Mammary epithelial cell (primary cell): ENCODE measurements around the gene ANKRD18A.
A peak's percentile ranks its signal among the peaks of the same experiment; 100 is the strongest.

Source experiments
- CTCF ChIP-seq, 2 donors: IDR thresholded peaks in 1 of 2; conservative IDR thresholded peaks in 1 of 2; 2 replicates each; pipeline ENCODE4 v1.5.1; 2011 to 2012; ENCODE audit warnings: inconsistent platforms in 2 of 2, low read length in 2 of 2, mild to moderate bottlenecking in 2 of 2, control low read depth in 1 of 2, low read depth in 1 of 2; ENCODE audit not compliant: insufficient read depth in 1 of 2; ENCODE audit errors: extremely low read depth in 1 of 2
- EZH2 ChIP-seq: IDR thresholded peaks from 2 replicates; pipeline ENCODE4 v1.6.1; 2012; ENCODE audit warnings: low read length, inconsistent platforms, borderline replicate concordance

DNA sequence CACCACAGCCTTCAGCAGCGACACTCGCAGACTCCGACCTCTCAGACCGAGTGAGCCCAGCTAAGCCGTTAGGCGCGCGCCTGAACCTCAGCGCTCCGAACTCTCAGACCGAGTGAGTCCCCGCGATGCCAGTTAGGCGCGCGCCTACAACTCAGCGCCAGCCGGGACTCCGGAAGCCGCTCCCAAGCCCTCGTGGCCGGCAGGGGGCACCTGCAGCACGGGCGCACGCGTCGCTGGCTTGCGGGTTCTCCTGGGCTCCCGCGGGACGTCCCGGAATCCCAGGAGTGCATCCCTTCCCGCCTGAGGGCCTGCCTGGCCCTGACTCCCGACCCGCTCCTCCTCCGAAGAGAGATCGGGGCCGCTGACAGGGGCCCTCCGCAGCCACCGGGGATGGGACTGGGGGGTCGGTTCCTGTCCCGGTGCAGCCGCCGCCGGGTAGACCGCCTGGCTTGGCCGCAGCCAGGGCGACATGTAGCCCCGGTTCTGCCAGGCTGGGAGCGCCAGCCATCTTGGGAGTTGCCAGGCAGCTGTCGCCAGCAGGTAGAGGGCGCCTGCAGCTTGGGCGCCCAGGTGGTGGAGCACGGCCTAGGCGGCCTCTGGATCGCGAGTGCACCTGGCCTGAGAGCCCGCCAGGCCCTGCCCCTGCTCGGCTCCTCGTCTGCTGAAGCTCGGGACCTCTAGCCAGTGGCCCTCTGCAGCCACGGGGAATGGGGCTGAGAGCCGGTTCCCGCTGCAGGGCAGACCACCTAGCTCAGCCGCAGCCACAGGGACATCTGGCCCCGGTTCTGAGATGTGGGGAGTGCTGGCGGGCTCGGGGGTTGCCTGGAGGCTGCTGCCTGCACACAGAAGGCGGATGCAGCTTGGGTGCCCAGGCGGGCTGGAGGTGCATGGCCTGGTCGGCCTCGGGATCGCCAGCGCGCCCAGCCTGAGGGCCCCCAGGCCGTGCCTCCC, at the start of gene ANKRD18A:
- TF ChIP-seq EZH2 (no peak), CTCF (conservative IDR thresholded peaks at IDR 0.05 in 1 of 2, IDR thresholded peaks at IDR 0.05 in 1 of 2; ENCODE audit: extremely low read depth in 1 of 2, insufficient read depth in 1 of 2, low read depth in 1 of 2, low read length in 2 of 2) (peak; percentile 47 to 84)
